Measurements from ENCODE around the gene POLE. TPM values are rescaled to one million over a fixed set of nuclear protein-coding genes. Genes with fewer than 3 reads are reported as not detected.

Gene POLE, protein sequence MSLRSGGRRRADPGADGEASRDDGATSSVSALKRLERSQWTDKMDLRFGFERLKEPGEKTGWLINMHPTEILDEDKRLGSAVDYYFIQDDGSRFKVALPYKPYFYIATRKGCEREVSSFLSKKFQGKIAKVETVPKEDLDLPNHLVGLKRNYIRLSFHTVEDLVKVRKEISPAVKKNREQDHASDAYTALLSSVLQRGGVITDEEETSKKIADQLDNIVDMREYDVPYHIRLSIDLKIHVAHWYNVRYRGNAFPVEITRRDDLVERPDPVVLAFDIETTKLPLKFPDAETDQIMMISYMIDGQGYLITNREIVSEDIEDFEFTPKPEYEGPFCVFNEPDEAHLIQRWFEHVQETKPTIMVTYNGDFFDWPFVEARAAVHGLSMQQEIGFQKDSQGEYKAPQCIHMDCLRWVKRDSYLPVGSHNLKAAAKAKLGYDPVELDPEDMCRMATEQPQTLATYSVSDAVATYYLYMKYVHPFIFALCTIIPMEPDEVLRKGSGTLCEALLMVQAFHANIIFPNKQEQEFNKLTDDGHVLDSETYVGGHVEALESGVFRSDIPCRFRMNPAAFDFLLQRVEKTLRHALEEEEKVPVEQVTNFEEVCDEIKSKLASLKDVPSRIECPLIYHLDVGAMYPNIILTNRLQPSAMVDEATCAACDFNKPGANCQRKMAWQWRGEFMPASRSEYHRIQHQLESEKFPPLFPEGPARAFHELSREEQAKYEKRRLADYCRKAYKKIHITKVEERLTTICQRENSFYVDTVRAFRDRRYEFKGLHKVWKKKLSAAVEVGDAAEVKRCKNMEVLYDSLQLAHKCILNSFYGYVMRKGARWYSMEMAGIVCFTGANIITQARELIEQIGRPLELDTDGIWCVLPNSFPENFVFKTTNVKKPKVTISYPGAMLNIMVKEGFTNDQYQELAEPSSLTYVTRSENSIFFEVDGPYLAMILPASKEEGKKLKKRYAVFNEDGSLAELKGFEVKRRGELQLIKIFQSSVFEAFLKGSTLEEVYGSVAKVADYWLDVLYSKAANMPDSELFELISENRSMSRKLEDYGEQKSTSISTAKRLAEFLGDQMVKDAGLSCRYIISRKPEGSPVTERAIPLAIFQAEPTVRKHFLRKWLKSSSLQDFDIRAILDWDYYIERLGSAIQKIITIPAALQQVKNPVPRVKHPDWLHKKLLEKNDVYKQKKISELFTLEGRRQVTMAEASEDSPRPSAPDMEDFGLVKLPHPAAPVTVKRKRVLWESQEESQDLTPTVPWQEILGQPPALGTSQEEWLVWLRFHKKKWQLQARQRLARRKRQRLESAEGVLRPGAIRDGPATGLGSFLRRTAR (N-terminal part only)
- 25.5 and 27.3 TPM in 2 replicates for total RNA-seq

DNA sequence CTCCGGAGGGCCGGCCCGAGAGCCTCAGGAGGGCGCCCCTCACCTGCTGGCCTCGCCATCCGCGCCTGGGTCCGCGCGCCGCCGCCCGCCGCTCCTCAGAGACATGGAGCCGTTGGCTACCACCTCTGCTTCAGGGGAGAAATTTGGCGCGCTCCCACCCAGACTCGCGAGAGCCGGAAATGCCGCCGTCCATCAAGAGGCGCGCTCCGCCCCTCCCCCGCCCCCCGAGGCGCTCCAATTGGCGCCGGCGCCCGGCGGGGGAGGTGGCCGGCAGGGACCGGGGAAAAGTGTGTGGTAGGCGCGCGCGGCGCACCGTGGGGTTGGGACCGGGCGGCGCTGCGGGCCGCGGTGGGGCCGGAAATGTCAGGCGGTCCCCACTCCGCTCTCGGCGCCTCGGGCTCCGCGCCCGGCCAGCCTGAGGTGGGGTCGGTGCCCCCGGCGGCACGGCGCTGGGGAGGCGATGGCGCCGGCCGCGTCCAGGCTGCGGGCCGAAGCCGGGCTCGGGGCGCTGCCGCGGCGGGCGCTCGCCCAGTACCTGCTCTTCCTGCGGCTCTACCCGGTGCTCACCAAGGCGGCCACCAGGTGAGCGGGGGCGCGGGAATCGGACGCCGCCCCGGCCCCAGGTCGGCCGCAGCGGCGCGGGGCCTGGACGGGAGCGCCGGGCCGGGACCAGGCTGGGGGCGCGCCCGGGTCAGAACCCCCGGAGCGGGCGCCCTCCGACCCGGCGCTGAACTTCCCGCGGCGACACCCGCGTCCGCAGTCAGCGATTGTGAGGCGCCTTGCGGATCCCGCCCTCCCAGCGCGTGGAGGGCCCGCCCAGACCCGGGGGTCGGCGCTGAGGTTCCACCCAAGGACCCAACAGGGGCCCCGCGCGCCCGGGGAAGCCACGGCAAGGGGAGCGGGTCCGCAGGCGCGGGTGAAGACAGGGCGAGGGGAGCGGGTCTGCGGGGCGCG is at the start of gene POLE, which contains the start of gene PXMP2:
POLE (minus strand) TSS at position 132 of the 954 bp plus-strand sequence; CDS start at position 105, 27 bp downstream.
PXMP2 (plus strand) TSS at position 377 of the 954 bp plus-strand sequence; CDS start at position 461, 84 bp downstream.
- peak; percentile 83 to 95 for DNase-seq (ENCODE audit: low read depth in 2 of 2)

DNA sequence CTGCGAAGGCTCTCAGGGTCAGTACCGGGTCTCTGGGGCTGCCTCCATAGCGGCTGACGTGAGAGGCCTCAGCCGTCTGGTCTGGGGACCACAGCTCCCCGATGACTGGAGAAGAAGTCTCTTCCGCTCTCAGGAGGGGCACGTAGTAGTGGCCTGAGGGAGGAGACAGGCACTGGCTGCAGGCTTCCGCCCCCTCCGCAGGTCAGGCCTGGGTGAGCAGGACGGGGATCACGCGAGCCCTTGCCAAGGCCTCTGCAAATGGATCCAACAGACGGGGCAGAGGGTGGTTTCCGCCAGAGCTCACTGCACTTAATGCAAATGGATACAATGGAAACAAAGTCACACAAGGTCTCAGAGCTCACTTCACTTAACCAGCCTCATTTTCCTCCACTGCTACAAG is 49.8 kb upstream of the POLE start:
- DNase-seq (ENCODE audit: low read depth in 2 of 2) = no peak

DNA sequence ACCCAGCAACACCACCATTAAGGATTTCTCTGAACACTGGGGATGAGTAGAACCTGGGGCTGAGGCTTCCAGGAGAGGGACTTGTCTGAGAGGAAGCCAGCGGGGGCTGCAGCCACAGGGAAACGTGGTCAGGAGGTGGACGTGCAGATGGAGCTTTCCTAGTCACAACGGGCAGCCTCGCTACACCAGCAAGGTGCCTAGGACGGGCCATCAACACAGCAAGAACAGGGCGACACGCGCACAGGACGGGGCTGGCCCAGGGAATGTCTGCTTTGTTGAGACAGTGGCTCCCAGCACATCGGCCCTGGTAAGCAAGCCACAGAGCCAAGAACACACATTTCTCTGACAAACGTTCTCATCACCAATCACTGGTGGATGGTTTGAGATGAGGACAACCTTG is 49.2 kb upstream of the POLE start:
- DNase-seq (ENCODE audit: low read depth in 2 of 2) = no peak

DNA sequence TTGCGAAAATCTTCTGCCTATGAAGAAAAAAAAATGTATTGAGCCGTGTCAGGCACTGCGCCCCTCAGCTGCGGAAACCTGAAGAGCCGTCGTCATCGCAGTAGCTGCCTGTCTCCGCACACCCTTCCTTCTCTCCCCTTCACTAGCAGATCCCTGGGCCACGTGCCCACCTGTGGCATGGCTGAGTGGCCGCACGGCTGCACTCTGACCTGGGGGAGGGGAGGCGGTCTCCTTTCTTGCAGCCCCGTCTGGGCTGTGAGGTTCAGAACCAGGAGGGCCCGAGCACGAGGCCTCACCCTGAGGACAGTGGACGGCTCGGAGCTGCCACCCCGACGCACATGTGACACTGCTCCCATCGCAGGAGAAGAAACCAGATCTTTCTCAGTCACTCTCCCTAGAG is 48.4 kb upstream of the POLE start:
- no peak for DNase-seq (ENCODE audit: low read depth in 2 of 2)

DNA sequence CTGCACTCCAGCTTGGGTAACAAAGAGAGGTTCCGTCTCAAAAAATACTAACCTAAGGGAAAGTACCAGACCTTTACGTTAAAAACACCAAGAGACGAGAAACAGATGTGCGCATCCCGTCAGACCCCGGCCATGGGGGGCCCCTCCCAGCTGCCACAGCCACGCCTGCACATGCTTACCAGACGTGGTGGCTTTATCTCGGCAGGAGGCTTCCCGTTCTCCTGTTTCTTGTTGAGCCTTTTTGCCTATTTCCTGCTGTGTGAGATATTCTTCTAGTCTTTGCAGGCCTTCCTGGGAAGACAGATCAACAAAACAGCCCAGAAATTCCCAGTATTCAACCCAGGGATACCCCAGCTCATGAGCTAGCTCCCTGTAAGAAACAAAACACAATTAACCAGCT is 47.1 kb upstream of the POLE start:
- no peak for DNase-seq (ENCODE audit: low read depth in 2 of 2)

DNA sequence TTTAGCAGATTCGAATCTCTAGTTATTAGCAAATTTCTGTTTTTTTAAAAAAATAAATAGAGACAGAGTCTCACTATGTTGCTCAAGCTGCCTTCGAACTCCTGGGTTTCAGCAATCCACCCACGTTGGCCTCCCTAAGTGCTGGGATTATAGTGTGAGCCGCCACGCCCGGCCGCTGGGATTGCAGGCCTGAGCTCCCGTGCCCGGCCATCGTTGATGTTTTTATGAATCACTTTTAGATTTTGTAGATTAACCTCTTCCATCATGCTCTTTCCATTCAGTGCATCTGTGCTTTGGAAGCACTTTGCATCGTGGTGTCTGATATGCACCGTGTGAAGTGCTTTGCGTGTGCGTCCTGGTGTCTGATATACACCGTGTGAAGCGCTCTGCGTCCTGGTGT is 44.4 kb upstream of the POLE start:
- no peak for DNase-seq (ENCODE audit: low read depth in 2 of 2)

DNA sequence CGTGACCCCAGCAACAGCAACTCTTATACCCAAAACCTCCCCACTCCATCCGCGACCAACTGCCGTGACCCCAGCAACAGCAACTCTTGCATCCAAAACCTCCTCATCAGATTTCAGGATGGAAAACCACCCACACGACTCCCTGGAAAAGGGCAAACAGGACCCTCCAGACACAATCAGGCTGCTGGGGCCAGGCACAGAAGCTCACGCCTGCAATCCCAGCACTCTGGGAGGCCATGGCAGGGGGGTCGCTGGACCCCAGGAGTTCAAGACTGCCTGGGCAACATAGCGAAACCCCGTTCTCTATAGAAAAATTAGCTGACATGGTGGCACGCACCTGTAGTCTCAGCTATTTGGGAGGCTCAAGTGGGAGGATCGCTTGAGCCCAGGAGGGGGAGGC is 43.2 kb upstream of the POLE start:
- DNase-seq (ENCODE audit: low read depth in 2 of 2) = no peak

DNA sequence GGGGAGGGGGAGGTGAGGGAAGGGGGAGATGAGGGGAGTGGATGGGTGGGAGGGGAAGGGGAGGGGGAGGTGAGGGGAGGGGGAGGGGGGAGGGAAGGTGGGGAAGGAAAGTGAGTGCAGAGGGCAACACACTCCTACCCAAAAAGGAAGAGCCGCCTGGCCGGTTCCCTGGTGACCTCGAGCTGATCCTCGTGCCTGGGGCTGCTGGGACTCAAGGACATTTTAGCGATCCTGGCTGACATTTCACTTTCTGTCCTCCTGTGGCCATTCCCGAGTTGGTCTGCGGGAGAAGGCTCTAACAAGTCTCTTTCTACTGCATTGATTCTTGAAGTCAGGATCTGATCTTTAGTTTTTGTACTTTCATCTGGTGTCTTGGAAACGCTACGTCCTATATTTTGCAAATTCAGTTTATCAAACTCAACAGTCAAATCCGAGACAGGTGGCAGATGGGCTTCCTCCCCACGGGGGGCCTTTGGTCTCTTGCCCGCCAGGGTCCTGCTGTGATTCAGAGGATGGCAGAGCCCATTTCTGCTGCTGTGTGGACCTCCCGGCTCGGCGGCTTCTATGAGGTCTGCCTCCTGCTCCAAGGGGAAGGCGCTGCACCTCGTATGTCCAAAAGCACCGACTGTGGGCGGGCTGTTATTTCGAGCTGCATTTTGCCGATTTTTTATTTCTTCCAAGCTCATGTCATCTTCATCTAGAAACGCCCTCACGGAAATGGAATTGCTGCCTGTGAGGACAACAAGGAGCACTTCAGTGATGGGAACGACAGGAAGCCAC is 42.6 kb upstream of the POLE start:
- no peak for DNase-seq (ENCODE audit: low read depth in 2 of 2)

DNA sequence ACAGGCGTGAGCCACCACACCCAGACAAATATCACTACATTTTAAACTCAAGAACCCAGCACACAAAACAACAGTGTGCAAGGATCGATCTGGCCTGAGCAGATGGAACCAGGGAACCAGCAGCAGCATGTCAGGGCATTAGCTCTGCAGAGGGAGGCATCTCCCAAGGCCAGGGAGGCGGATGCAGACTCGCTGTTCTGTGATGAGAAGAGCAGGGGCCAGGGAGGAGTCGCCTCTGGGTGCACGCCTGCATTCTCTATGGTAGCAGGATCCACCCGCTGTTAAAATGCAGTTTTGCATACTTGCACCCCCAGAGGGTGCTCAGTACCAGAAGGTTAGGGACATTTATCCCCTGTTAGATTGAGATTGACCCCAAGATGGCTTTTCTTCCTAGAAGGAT is 41.4 kb upstream of the POLE start:
- DNase-seq (ENCODE audit: low read depth in 2 of 2) = no peak

DNA sequence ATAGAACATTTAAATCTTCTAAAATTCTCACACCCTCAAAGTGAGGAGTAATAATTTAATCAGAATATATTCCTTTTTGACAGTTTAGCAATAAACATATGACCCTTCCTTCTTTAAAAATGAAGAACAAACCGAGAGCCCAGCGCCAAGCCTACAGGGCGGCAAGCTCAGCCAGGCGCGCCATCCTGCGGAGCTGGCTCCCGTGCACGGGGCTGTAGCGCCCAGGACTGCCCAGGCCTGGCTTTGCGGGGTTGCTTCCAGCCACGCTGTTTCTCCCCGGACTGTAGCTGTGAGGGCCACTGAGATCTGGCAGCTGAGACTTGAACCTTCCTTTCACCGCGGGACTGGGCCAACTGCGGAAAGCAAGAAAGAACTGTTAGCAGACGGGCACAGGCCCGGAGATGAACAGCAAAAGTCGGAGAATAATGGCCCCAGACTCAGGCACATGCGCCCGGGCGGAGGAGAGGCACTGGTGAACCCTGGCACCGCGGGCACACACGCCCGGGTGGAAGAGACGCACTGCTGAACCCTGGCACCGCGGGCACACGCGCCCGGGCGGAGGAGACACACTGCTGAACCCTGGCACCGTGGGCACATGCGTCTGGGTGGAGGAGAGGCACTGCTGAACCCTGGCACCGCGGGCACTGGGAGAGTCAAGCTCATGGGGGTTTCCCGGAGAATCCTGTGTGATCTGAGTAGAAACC is 40.1 kb upstream of the POLE start:
- DNase-seq (ENCODE audit: low read depth in 2 of 2) = no peak

DNA sequence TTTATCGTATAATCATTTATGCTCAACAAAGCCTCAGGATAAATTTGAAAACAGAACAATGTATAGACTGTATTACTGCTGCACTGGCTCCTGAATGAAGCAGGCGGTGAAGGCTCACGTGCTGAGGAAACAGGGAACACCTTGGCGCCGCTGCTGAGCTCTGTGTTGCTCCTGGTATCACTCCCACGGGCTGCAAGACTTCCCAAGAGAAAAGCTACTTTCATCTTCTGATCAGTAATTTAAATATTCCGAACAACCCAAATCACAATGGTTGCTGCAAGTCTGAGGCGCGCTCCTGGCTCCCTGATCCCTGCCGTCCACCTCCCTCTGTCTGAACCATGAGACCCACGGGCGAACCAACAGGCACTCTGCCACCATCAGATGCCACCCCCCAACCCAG is 39.2 kb upstream of the POLE start:
- DNase-seq (ENCODE audit: low read depth in 2 of 2) = no peak

DNA sequence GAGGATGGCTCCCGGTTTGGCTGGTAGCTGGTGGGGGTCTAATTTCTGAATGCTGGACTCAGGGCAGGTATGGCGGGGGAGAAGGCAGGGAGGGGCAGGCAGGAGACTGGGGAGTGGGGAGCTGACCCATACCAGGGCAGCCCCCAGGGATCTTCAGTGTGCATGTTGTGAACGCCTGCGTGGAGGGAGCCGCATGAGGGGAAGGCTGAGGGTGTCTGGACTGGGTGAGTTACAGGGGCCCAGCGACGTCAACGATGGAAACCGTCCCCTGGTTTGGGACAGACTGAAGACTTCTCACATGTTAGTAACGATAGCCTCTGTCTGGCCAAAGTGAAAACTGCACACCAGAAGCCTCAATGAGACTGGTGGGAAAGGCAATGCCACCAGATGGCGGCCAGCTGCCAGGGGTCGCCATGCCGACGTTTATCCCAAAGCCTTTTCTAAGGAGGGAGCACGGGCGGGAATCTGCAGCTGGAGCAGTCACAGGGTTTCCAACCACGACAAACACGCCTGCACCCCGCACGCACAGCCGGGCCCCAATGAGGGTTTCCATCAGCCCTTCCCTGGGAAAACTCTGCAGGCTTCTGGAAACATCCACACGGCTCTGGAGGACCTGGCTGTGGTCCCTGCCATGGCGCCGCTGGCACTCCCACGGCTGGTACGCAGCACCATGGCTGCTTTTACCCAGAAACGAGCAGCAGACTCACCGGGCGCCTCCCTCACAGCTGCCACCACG is 37.5 kb upstream of the POLE start:
- no peak for DNase-seq (ENCODE audit: low read depth in 2 of 2)

DNA sequence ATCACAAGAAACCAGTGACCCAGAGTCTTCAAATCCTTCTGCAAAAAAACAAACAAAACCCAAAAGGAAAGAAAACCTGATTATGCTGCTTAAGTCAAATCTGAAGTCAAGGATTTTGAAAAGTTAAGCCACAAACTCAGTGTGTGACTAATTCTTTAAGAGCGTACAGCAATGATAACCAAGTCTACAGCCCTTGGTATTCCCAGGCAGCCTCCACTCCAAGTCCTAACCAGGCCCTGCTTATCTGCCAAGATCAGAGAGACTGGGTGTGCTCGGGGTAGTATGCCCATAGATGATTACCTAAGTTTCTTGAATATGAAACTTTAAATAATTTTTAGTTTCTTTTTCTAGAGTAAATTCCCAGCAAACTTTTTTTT is 36.6 kb upstream of the POLE start:
- DNase-seq (ENCODE audit: low read depth in 2 of 2) = no peak

DNA sequence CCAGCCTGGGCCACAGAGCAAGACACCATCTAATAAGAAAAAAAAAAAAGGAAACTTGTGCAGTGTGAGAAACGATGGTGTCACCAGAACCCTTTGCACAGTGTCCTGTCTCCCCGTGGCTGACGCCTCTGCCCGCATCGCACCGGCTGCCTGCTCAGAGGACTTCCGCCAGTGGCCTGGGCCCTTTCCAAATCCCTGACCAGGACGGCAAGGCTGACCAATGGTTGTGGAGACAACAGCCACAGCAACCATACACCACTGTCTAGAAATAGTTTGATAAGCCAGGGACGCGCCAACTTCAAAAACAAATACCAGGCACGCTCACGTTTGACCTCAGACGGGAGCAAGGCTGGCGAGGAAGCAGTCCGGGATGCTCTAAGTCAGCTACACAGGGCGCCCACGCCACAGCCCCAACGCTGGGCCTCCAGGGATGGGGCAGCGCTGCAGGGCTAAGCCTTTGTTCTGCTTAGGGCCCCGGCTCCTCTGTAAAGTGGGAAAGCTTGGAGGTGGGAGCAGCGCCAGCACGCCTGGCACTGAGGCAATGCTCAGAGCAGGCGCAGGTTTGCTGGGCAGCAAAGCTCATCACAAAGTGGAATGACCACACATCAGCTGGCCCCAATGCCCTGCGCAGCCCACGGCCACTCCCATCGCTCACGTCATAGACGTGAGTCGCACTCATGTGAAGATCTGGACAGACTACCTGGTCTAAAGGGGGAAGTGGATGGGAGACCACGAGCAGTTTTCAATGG is 36.0 kb upstream of the POLE start:
- DNase-seq (ENCODE audit: low read depth in 2 of 2) = no peak

DNA sequence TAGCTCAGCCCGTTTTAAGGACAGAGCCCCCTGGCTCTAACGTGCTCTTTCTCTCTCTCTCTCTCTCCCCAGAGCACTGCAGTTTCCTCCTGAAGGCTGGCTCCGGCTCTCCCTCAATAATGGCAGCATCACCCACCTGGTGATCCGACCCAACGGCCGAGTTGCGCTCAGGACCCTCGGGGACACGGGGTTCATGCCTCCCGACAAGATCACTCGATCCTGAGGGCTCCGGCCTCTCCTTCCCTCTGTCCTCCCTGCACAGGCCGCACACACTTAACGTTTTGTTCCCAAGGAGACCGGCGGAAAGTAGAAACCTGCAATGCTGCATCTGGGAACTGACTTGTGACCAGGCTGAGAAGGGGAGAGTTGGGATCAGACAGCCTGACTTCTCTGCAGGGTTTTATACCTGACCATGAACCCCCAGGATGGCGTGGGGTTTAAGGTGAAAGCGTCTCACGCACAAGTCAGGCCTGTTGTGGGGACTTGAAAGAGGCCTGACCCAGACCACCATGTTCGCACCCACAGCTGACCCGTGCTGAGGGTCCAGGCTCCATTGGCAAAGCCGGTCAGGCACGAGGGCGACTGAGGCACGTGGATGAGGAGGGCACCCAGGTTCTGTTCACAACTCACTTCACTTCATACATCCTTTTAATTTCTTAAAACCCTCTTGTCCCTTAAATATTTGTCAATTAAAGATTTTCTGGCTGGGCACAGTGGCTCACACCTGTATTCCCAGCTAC is 33.6 kb upstream of the POLE start:
- DNase-seq (ENCODE audit: low read depth in 2 of 2) = no peak

DNA sequence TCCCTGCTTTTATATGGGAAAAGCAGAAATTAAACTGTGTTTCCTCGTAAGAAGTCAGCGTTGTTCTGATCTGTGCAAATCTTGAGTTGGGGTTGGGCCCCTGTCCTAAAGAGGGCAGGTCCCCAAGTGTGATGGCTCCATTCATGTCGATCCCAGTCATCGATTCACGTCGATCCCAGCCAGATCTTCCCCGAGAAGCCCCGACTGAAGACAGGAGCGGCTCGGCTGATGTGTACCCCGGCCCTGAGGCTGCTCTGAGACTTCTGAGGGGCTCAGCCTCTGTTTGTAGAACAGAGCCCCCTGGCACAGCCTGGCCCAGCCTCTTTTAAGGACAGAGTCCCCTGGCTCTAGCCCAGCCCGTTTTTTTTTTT is 32.8 kb upstream of the POLE start:
- no peak for DNase-seq (ENCODE audit: low read depth in 2 of 2)

Measured in dermis microvascular lymphatic vessel endothelial cell (primary cell).